SK-N-SH (cell line): ENCODE measurements around the gene CA10.

Experiments used
- EP300 ChIP-seq, 2 experiments: IDR thresholded peaks; 2 replicates each; pipeline versions ENCODE4 v1.4.0 to v1.6.1; 2012; ENCODE audit warnings: borderline replicate concordance in 1 of 2, low read depth in 1 of 2, low read length in 1 of 2
- FOXJ3 ChIP-seq: sonication (generic); formaldehyde crosslinking; IDR thresholded peaks from 2 replicates; pipeline ENCODE4 v1.5.1; 2020; ENCODE audit warnings: mild to moderate bottlenecking, missing genetic modification reagents
- FOXM1 ChIP-seq: IDR thresholded peaks from 2 replicates; pipeline ENCODE4 v1.4.0; 2012; ENCODE audit warnings: low read depth, mild to moderate bottlenecking
- JUND ChIP-seq: IDR thresholded peaks from 2 replicates; pipeline ENCODE4 v1.4.0; 2012
- NRF1 ChIP-seq: IDR thresholded peaks from 2 replicates; pipeline ENCODE4 v1.6.1; 2012; ENCODE audit warnings: low read depth, mild to moderate bottlenecking, low read length
- POLR2AphosphoS5 ChIP-seq: IDR thresholded peaks from 2 replicates; pipeline ENCODE4 v1.6.1; 2012; ENCODE audit warnings: low read depth, low read length
- RAD21 ChIP-seq: IDR thresholded peaks from 2 replicates; pipeline ENCODE4 v1.6.1; 2012; ENCODE audit warnings: mild to moderate bottlenecking, low read length
- RCOR1 ChIP-seq: fragments of 150-350 bp; IDR thresholded peaks from 2 replicates; pipeline ENCODE4 v1.6.1; 2017; ENCODE audit warnings: antibody characterized with exemption, low read length
- SIN3A ChIP-seq: IDR thresholded peaks from 2 replicates; pipeline ENCODE4 v1.6.1; 2012; ENCODE audit warnings: low read depth, mild to moderate bottlenecking, low read length, moderate library complexity, borderline replicate concordance
- TAF1 ChIP-seq: IDR thresholded peaks from 2 replicates; pipeline ENCODE4 v1.6.1; 2012; ENCODE audit warnings: low read depth, mild to moderate bottlenecking, low read length, moderate library complexity, borderline replicate concordance
- YY1 ChIP-seq: IDR thresholded peaks from 2 replicates; pipeline ENCODE4 v1.4.0; 2012; ENCODE audit warnings: low read depth, mild to moderate bottlenecking
- TF ChIP-seq, protein P1 (sequence below): fragments of 200-600 bp; sonication (generic); IDR thresholded peaks from 2 replicates; pipeline ENCODE4 v1.6.1; 2017; ENCODE audit warnings: antibody characterized with exemption, mild to moderate bottlenecking, moderate library complexity

- TF ChIP-seq, protein P1, sequence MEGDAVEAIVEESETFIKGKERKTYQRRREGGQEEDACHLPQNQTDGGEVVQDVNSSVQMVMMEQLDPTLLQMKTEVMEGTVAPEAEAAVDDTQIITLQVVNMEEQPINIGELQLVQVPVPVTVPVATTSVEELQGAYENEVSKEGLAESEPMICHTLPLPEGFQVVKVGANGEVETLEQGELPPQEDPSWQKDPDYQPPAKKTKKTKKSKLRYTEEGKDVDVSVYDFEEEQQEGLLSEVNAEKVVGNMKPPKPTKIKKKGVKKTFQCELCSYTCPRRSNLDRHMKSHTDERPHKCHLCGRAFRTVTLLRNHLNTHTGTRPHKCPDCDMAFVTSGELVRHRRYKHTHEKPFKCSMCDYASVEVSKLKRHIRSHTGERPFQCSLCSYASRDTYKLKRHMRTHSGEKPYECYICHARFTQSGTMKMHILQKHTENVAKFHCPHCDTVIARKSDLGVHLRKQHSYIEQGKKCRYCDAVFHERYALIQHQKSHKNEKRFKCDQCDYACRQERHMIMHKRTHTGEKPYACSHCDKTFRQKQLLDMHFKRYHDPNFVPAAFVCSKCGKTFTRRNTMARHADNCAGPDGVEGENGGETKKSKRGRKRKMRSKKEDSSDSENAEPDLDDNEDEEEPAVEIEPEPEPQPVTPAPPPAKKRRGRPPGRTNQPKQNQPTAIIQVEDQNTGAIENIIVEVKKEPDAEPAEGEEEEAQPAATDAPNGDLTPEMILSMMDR, result no peak
- TF ChIP-seq FOXJ3 (no peak), RAD21 (no peak), POLR2AphosphoS5 (no peak), NRF1 (no peak), EP300 (IDR thresholded peaks at IDR 0.05; ENCODE audit: borderline replicate concordance in 1 of 2, low read depth in 1 of 2, low read length in 1 of 2) (no peak), YY1 (no peak), TAF1 (no peak), FOXM1 (no peak), RCOR1 (no peak), SIN3A (no peak), JUND (no peak)
These were observed 501.3 kb downstream of the CA10 start for GRCh38 chr17:51657224-51657623.
